ENCODE results near the gene UST. TPM values are rescaled to one million over a fixed set of nuclear protein-coding genes. Genes with fewer than 3 reads are reported as not detected.

The UST gene
- total RNA-seq, 4 donors from 2014 or later, result 16.7 to 19.5 (median 18.1) TPM

DNA sequence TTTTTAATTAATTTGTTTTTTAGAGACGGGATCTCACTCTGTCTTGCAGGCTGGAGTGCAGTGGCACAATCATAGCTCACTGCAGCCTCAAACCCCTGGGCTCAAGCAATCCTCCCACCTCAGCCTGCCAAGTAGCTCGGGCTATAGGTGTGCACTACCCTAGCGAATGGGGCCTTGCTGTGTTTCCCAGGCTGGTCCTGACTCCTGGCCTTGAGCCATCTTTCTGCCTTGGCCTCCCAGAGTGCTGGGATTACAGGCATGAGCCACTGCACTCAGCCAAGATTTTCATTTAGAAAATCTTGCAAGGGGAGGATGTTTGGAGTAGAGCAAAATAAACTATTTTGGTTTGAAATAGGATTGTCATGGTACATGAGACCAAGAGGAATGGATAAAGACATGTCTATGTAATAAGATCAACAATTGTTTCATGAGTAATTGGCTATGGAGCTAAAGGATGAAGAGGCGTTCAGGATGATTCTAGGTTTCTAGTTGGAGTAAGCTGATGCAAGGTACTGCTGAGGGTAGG, 237.8 kb downstream of the UST start:
- no peaks in the 10 kb centered on the region for H3K4me1 ChIP-seq
- 89% methylated on average over 4 of the region's 4 CpGs for WGBS
- no peak for DNase-seq (ENCODE audit: low spot score in 2 of 2)
- no peaks in the 10 kb centered on the region for H3K36me3 ChIP-seq
- no peak overlapping the region for H3K27ac ChIP-seq
- H3K4me3 ChIP-seq, result no peak overlapping the region
- no peak for TF ChIP-seq POLR2AphosphoS5 (IDR thresholded peaks at IDR 0.05)
- TF ChIP-seq POLR2A (IDR thresholded peaks at IDR 0.05), result no peak
- TF ChIP-seq CTCF (IDR thresholded peaks at IDR 0.05), result no peak
- no peak for TF ChIP-seq EP300 (IDR thresholded peaks at IDR 0.05)
- H3K27me3 ChIP-seq, result no peaks in the 10 kb centered on the region
- H3K9me3 ChIP-seq, result no peaks in the 10 kb centered on the region

DNA sequence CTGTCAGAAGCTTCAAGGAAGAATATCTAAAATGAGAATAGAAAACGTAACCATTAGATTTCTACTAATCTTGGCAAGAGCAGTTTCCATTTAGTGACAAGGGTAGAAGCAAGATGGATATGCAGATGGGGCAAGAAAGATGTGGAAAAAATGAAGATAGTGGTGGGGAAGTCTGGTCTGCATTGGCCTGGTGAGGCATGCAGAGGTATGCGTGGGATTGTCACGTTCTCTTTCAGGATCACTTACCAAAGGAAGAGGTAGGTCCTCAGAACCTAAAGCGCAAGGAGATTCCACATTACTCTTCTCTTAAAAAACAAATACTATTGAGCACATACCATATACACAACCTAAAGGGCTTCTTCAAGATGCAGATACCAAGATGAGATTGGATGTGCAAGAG, 238.7 kb downstream of the UST start:
- Histone ChIP-seq H3K4me3 (no peak overlapping the region), H3K4me1 (no peaks in the 10 kb centered on the region), H3K36me3 (no peaks in the 10 kb centered on the region), H3K9me3 (no peaks in the 10 kb centered on the region), H3K27me3 (no peaks in the 10 kb centered on the region), H3K27ac (no peak overlapping the region)
- TF ChIP-seq CTCF (IDR thresholded peaks at IDR 0.05) (no peak), POLR2A (IDR thresholded peaks at IDR 0.05) (no peak), EP300 (IDR thresholded peaks at IDR 0.05) (no peak), POLR2AphosphoS5 (IDR thresholded peaks at IDR 0.05) (no peak)
- 93% methylated on average over 4 of the region's 4 CpGs for WGBS
- no peak for DNase-seq (ENCODE audit: low spot score in 2 of 2)

- Histone ChIP-seq H3K27ac (no peak overlapping the region), H3K4me3 (no peak overlapping the region), H3K27me3 (no peaks in the 10 kb centered on the region), H3K9me3 (no peaks in the 10 kb centered on the region), H3K36me3 (no peaks in the 10 kb centered on the region), H3K4me1 (no peaks in the 10 kb centered on the region)
- no peak for DNase-seq (ENCODE audit: low spot score in 2 of 2)
- no peak for TF ChIP-seq CTCF (IDR thresholded peaks at IDR 0.05)
- TF ChIP-seq EP300 (IDR thresholded peaks at IDR 0.05), result no peak
- no peak for TF ChIP-seq POLR2AphosphoS5 (IDR thresholded peaks at IDR 0.05)
- TF ChIP-seq POLR2A (IDR thresholded peaks at IDR 0.05), result no peak
- WGBS, result 89% methylated on average over 3 of the region's 3 CpGs
These were observed 239.8 kb downstream of the UST start for GRCh38 chr6:148986608-148987007.

GRCh38 chr6:148987982-148988381, 241.2 kb downstream of the UST start:
- no peaks in the 10 kb centered on the region for H3K36me3 ChIP-seq
- 95% methylated on average over 3 of the region's 3 CpGs for WGBS
- no peaks in the 10 kb centered on the region for H3K4me1 ChIP-seq
- no peak overlapping the region for H3K4me3 ChIP-seq
- TF ChIP-seq EP300 (IDR thresholded peaks at IDR 0.05), result no peak
- no peak for TF ChIP-seq POLR2A (IDR thresholded peaks at IDR 0.05)
- no peak for TF ChIP-seq CTCF (IDR thresholded peaks at IDR 0.05)
- no peak for TF ChIP-seq POLR2AphosphoS5 (IDR thresholded peaks at IDR 0.05)
- H3K27ac ChIP-seq, result no peak overlapping the region
- H3K27me3 ChIP-seq, result no peaks in the 10 kb centered on the region
- no peak for DNase-seq (ENCODE audit: low spot score in 2 of 2)
- H3K9me3 ChIP-seq, result no peaks in the 10 kb centered on the region

- Histone ChIP-seq H3K9me3 (no peaks in the 10 kb centered on the region), H3K27ac (no peak overlapping the region), H3K36me3 (no peaks in the 10 kb centered on the region), H3K4me1 (no peaks in the 10 kb centered on the region), H3K4me3 (no peak overlapping the region), H3K27me3 (no peaks in the 10 kb centered on the region)
- WGBS, result 78% methylated on average over 1 of the region's 1 CpG
- no peak for DNase-seq (ENCODE audit: low spot score in 2 of 2)
- TF ChIP-seq EP300 (IDR thresholded peaks at IDR 0.05), result no peak
- no peak for TF ChIP-seq POLR2A (IDR thresholded peaks at IDR 0.05)
- TF ChIP-seq CTCF (IDR thresholded peaks at IDR 0.05), result no peak
- no peak for TF ChIP-seq POLR2AphosphoS5 (IDR thresholded peaks at IDR 0.05)
These were observed 242.8 kb downstream of the UST start for GRCh38 chr6:148989585-148989984.
